Cardiac fibroblast (primary cell): ENCODE data around the gene FRMD4A.

Experiments used
- DNase-seq, 2 donors: peaks; one replicate each; pipeline versions ENCODE4 v3.0.0 to v3.0.0-alpha.2; 2010; ENCODE audit warnings: low read depth in 2 of 2
- H3K4me3 ChIP-seq, 2 donors: replicated peaks in 1 of 2; 1 replicate in 1 of 2; 2 replicates in 1 of 2; pipeline ENCODE4 v1.5.1; 2011; ENCODE audit warnings: low read depth in 2 of 2, low read length in 2 of 2, mild to moderate bottlenecking in 2 of 2, moderate library complexity in 1 of 2
- TF ChIP-seq, protein P1 (sequence below): IDR thresholded peaks from one replicate; pipeline ENCODE4 v1.5.1; 2011; ENCODE audit warnings: low read depth, mild to moderate bottlenecking, low read length, inconsistent platforms

The FRMD4A gene

DNA sequence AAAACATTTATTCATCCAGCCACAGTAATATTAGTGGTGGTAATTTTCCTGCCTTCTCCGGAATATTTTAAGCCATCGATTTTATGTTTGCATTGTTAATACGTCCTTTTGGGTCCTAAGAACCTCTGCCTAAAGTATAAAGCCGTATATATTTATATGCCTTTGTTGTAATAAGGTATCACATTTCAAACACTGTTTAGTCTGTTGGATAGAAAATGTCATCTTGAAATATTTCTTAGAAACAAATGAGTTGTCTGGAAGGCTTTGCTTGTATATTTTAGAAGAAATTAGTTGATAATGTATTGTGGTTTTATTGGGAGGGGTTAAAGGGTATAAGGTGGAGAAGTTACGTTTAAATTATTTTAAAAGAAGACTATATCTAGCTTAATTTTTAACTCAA is 732.8 kb downstream of the FRMD4A start:
- DNase-seq = no peak
- H3K4me3 ChIP-seq = no peak overlapping the region
- TF ChIP-seq, protein P1, sequence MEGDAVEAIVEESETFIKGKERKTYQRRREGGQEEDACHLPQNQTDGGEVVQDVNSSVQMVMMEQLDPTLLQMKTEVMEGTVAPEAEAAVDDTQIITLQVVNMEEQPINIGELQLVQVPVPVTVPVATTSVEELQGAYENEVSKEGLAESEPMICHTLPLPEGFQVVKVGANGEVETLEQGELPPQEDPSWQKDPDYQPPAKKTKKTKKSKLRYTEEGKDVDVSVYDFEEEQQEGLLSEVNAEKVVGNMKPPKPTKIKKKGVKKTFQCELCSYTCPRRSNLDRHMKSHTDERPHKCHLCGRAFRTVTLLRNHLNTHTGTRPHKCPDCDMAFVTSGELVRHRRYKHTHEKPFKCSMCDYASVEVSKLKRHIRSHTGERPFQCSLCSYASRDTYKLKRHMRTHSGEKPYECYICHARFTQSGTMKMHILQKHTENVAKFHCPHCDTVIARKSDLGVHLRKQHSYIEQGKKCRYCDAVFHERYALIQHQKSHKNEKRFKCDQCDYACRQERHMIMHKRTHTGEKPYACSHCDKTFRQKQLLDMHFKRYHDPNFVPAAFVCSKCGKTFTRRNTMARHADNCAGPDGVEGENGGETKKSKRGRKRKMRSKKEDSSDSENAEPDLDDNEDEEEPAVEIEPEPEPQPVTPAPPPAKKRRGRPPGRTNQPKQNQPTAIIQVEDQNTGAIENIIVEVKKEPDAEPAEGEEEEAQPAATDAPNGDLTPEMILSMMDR = no peak

DNA sequence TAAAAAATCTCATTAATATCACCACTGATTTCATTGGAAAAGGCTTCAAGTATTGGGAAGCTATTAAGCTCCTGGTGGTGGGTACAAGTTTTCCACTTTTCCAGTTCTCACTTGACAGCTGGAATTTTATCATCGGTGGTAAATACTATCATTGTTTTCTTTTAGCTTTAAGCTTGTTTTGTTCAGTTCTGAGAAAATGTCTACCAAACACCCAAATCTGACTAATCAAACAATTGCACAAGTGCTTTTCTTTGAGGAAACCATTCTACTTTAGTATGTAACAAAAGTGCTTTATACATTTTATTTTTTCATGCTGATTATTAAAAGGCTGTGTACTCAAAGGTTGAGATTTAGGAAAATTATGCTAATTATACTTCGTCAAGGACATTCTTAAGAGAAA is 736.1 kb downstream of the FRMD4A start:
- H3K4me3 ChIP-seq = no peak overlapping the region
- peak in 1 of 2 donors; percentile 26 for DNase-seq
- TF ChIP-seq, protein P1 = no peak
